LNCAP (cell line): Measurements from ENCODE around the gene NTHL1.

Experiments used
- CTCF ChIP-seq: fragments of 450-650 bp; IDR thresholded peaks from 2 replicates; pipeline ENCODE4 v1.5.1; 2017; ENCODE audit warnings: mild to moderate bottlenecking

The NTHL1 gene

GRCh38 chr16:2058420-2058819 lies 10.8 kb upstream of the NTHL1 start:
- no peak for TF ChIP-seq CTCF

DNA sequence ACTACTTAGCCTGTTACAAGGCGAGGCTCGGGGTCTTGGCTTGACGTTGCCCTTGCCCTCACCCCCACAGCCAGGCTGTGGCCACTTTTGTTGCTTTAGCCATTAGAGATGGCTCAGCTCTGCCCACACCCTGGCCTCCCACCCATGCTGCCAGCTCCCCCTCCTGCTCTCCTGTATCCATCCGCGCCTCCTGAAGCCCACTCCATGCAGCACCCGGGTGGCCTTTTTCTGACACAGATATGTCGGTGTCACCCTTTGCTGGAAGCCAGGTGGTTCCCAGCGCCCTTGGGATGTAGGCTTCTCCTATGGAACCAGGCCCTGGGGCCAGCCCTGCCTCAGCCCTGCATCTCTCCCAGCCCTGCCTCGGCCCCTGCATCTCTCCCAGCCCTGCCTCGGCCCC lies 9.8 kb upstream of the NTHL1 start:
- TF ChIP-seq CTCF = no peak

DNA sequence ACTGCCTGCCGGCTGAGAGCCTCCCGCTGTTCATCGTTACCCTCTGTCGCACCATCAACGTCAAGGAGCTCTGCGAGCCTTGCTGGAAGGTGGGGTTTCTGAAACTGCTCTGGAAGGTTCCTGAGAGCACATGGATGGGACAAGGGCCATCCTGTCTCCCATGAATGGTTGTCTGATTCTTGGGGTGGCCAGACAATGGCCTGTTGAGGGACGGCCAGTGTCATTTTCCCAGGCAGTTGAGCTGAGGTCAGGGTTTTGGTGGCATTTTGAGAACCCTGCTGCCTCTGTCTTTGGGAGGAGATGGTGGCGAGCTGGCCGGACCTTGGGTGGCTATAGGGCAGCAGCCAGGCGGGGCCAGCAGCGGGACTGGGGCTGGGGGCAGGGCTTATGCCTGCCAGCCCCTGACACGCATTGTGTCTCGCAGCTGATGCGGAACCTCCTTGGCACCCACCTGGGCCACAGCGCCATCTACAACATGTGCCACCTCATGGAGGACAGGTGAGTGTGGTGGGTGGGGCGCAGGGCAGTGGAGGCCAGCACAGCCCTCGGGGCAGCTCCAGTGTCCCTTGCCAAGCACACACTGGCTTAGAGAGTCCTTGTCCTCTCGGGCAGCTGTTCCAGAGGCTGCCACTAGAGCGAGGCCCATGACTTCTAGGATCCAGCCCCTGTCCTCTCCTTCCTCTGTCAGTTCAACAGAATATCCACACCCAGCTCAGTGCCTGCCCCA lies 9.2 kb upstream of the NTHL1 start:
- 0 out of 2 replicates have a peak, but pooled peaks have one; percentile 14 for TF ChIP-seq CTCF

DNA sequence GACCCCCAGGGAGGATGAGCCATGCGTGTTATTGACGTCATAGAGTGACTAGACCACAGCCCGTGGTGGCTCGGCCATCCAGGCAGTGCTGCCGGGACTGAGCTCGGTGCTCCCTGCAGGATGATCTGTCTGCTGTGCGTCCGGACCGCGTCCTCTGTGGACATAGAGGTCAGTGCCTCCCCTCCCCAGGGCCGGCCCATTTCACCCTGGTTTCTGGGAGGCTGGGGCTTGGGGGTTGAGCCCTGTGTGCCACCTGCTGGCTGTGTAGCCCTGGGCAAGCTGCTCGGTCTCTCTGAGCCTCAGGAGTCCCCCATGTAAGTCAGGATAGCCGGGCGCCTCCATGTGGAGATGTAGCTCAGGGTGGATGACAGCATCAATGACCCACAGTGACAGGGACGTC lies 8.4 kb upstream of the NTHL1 start:
- no peak for TF ChIP-seq CTCF

- no peak for TF ChIP-seq CTCF
These were observed 7.1 kb upstream of the NTHL1 start for GRCh38 chr16:2054543-2055245.

- TF ChIP-seq CTCF = no peak
These were observed 6.3 kb upstream of the NTHL1 start for GRCh38 chr16:2053897-2054296.

- no peak for TF ChIP-seq CTCF
These were observed 5.6 kb upstream of the NTHL1 start for GRCh38 chr16:2053211-2053610.
